HepG2 (cell line): Measurements from ENCODE around the gene USP2. TPM values are rescaled to one million over a fixed set of nuclear protein-coding genes. Genes with fewer than 3 reads are reported as not detected.

Experiments
- AFF4 ChIP-seq: sonication (generic); formaldehyde crosslinking; IDR thresholded peaks from 2 replicates; pipeline ENCODE4 v1.4.0; 2020; ENCODE audit warnings: missing genetic modification reagents
- EP300 ChIP-seq, 3 experiments: sonication (generic) in 1 of 3; formaldehyde crosslinking in 1 of 3; IDR thresholded peaks; 2 replicates each; pipeline versions ENCODE4 v1.5.1 to v1.6.1; 2011 to 2020; ENCODE audit warnings: low read depth in 2 of 3, low read length in 2 of 3, borderline replicate concordance in 1 of 3, improper control_type of control experiment in 1 of 3, mild to moderate bottlenecking in 1 of 3, missing genetic modification reagents in 1 of 3, moderate library complexity in 1 of 3
- FOXJ3 ChIP-seq: sonication (generic); formaldehyde crosslinking; IDR thresholded peaks from 2 replicates; pipeline ENCODE4 v1.4.0; 2020; ENCODE audit warnings: missing genetic modification reagents, mild to moderate bottlenecking, borderline replicate concordance
- HOXA9 ChIP-seq: sonication (generic); formaldehyde crosslinking; IDR thresholded peaks from 2 replicates; pipeline ENCODE4 v1.8.1; 2022; ENCODE audit warnings: missing genetic modification reagents, mild to moderate bottlenecking, moderate library complexity, borderline replicate concordance
- IRF9 ChIP-seq: sonication (generic); formaldehyde crosslinking; IDR thresholded peaks from 2 replicates; pipeline ENCODE4 v1.8.0; 2022; ENCODE audit warnings: missing genetic modification reagents, mild to moderate bottlenecking, borderline replicate concordance
- KDM6A ChIP-seq: IDR thresholded peaks from 2 replicates; pipeline ENCODE4 v1.6.1; 2016; ENCODE audit warnings: low read depth
- RFXANK ChIP-seq: IDR thresholded peaks from 2 replicates; pipeline ENCODE4 v1.6.1; 2016
- RFXAP ChIP-seq: sonication (generic); formaldehyde crosslinking; IDR thresholded peaks from 2 replicates; pipeline ENCODE4 v1.4.0; 2020; ENCODE audit warnings: missing genetic modification reagents, borderline replicate concordance
- TFAP4 ChIP-seq: sonication (generic); IDR thresholded peaks from 2 replicates; pipeline ENCODE4 v1.6.1; 2016; ENCODE audit warnings: low read depth, borderline replicate concordance
- TGIF2 ChIP-seq: IDR thresholded peaks from 2 replicates; pipeline ENCODE4 v1.6.1; 2016; ENCODE audit warnings: control low read depth, missing compliant biosample characterization
- TRIM22 ChIP-seq: fragments of 450-650 bp; IDR thresholded peaks from 2 replicates; pipeline ENCODE4 v1.6.1; 2017
- TRIM24 ChIP-seq: sonication (generic); formaldehyde crosslinking; IDR thresholded peaks from 2 replicates; pipeline ENCODE4 v1.8.0; 2022; ENCODE audit warnings: mild to moderate bottlenecking, missing genetic modification reagents
- ZFP1 ChIP-seq: IDR thresholded peaks from 2 replicates; pipeline ENCODE4 v1.6.1; 2016
- ZNF124 ChIP-seq: sonication (generic); formaldehyde crosslinking; IDR thresholded peaks from 2 replicates; pipeline ENCODE4 v1.4.0; 2020; ENCODE audit warnings: missing genetic modification reagents
- ZNF563 ChIP-seq: sonication (generic); formaldehyde crosslinking; IDR thresholded peaks from 2 replicates; pipeline ENCODE4 v1.8.0; 2022; ENCODE audit warnings: mild to moderate bottlenecking, moderate library complexity, missing genetic modification reagents
- ZNF766 ChIP-seq: sonication (generic); formaldehyde crosslinking; IDR thresholded peaks from 2 replicates; pipeline ENCODE4 v1.5.0; 2020; ENCODE audit warnings: missing genetic modification reagents, borderline replicate concordance
- polyA plus RNA-seq, 8 experiments: library from polyadenylated mRNA; depleted of rRNA in 3 of 8; stranded (reverse) in 7 of 8; unstranded in 1 of 8; fragments of >200 nt; fragmentation: Illumina TruSeq in 4 of 8; extraction: Trizol in 4 of 8; gene quantifications; 2 replicates each; pipeline versions ENCODE4 v1.2.1 to v1.2.3, GENCODE V29; 2011 to 2016; ENCODE audit warnings: low read depth in 4 of 8, missing spikeins in 1 of 8, mixed read lengths in 1 of 8; ENCODE audit not compliant: insufficient read depth in 1 of 8
- total RNA-seq, 5 experiments: library from RNA; depleted of rRNA; stranded (reverse); fragments of >200 nt; fragmentation: Illumina TruSeq; extraction: Trizol; gene quantifications; 2 replicates each; pipeline ENCODE4 v1.2.3, GENCODE V29; 2016; ENCODE audit warnings: low read depth in 1 of 5
- TF ChIP-seq, protein P1 (sequence below): fragments of 450-650 bp; IDR thresholded peaks from 2 replicates; pipeline ENCODE4 v1.6.1; 2017; ENCODE audit warnings: mild to moderate bottlenecking

Gene USP2
- total and polyA plus RNA-seq, 2 of the 13 experiments (the other 11 are each of a cell fraction or from before 2014, with no cell fraction given), result 2.5 to 6.0 TPM

- peak; percentile 97 for TF ChIP-seq TFAP4
- TF ChIP-seq RFXAP, result peak; percentile 76
- peak in 1 of 2 experiments; percentile 17; a peak in 1 of 4 replicates for TF ChIP-seq EP300 (IDR thresholded peaks at IDR 0.05; ENCODE audit: low read depth in 2 of 2, low read length in 2 of 2)
- peak; percentile 46; the same call in 1 of the 2 replicates for TF ChIP-seq EP300 (CRISPR knock-in tag; IDR thresholded peaks at IDR 0.05; ENCODE audit: borderline replicate concordance)
- TF ChIP-seq RFXANK (CRISPR knock-in tag), result peak; percentile 91; the same call in 1 of the 2 replicates
- TF ChIP-seq ZNF563, result peak; percentile 74; the same call in 1 of the 2 replicates
- peak; percentile 72; the same call in 1 of the 2 replicates for TF ChIP-seq ZNF124 (CRISPR knock-in tag)
- TF ChIP-seq FOXJ3 (CRISPR knock-in tag), result peak; percentile 82
- peak; percentile 82; the same call in 1 of the 2 replicates for TF ChIP-seq ZFP1 (CRISPR knock-in tag)
- no peak; the same call in 1 of the 2 replicates for TF ChIP-seq IRF9 (CRISPR knock-in tag)
- TF ChIP-seq ZNF766 (CRISPR knock-in tag), result peak; percentile 74; the same call in 1 of the 2 replicates
- TF ChIP-seq TGIF2 (CRISPR knock-in tag), result peak; percentile 94
- TF ChIP-seq HOXA9, result no peak
- TF ChIP-seq, protein P1, sequence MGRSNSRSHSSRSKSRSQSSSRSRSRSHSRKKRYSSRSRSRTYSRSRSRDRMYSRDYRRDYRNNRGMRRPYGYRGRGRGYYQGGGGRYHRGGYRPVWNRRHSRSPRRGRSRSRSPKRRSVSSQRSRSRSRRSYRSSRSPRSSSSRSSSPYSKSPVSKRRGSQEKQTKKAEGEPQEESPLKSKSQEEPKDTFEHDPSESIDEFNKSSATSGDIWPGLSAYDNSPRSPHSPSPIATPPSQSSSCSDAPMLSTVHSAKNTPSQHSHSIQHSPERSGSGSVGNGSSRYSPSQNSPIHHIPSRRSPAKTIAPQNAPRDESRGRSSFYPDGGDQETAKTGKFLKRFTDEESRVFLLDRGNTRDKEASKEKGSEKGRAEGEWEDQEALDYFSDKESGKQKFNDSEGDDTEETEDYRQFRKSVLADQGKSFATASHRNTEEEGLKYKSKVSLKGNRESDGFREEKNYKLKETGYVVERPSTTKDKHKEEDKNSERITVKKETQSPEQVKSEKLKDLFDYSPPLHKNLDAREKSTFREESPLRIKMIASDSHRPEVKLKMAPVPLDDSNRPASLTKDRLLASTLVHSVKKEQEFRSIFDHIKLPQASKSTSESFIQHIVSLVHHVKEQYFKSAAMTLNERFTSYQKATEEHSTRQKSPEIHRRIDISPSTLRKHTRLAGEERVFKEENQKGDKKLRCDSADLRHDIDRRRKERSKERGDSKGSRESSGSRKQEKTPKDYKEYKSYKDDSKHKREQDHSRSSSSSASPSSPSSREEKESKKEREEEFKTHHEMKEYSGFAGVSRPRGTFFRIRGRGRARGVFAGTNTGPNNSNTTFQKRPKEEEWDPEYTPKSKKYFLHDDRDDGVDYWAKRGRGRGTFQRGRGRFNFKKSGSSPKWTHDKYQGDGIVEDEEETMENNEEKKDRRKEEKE, result no peak
- no peak for TF ChIP-seq TRIM22
- TF ChIP-seq KDM6A, result no peak
- no peak for TF ChIP-seq TRIM24 (CRISPR knock-in tag)
- TF ChIP-seq AFF4, result 0 out of 2 replicates have a peak, but pooled peaks have one; percentile 73
These were observed at the start of gene USP2 (continued) for GRCh38 chr11:119381181-119381988.
